ENCODE measurements around the gene ADM5.

Gene ADM5

GRCh38 chr19:49689133-49690078 is at the start of gene ADM5:
ADM5 (plus strand) TSS chr19:49689594; CDS start chr19:49689838, 244 bp downstream.
- in situ Hi-C loops (cut with HindIII; ENCODE audit: low sequenced_read_pairs), result no loop called here
- peak; percentile 51 for TF ChIP-seq CTCF (IDR thresholded peaks at IDR 0.05; ENCODE audit: low read depth, low read length, missing control alignments)
- peak within 1 kb of the TSS; percentile 45 for H3K4me3 ChIP-seq (ENCODE audit: low read depth, low read length)
- DNase-seq (ENCODE audit: low read depth), result no peak

GRCh38 chr19:49640113-49640898 is 49.1 kb upstream of the ADM5 start, which contains the start of gene RRAS:
RRAS (minus strand) TSS chr19:49640143; CDS start chr19:49640098, 45 bp downstream.
- H3K4me3 ChIP-seq (ENCODE audit: low read depth, low read length), result peak within 1 kb of the TSS; percentile 69
- no peak for TF ChIP-seq CTCF (IDR thresholded peaks at IDR 0.05; ENCODE audit: low read depth, low read length, missing control alignments)
- DNase-seq (ENCODE audit: low read depth), result peak; percentile 99
- in situ Hi-C loops (cut with HindIII; ENCODE audit: low sequenced_read_pairs), result loop anchor here (10.0 kb wide), 1 partner anchor 126 kb away; the partner anchor contains the start of gene FCGRT

- peak; percentile 99 for DNase-seq (ENCODE audit: low read depth)
- in situ Hi-C loops (cut with HindIII; ENCODE audit: low sequenced_read_pairs), result loop anchor here (10.0 kb wide), 1 partner anchor 127 kb away; the partner anchor contains the start of gene FCGRT
Observed at GRCh38 chr19:49641688-49642491, 47.5 kb upstream of the ADM5 start, which contains the start of gene SCAF1. SCAF1 (plus strand) TSS chr19:49642209; CDS start chr19:49645027, 2,818 bp downstream.

GRCh38 chr19:49642492-49643035 is 46.8 kb upstream of the ADM5 start:
- no peak for DNase-seq (ENCODE audit: low read depth)
- peak overlapping the region; percentile 100 for H3K4me3 ChIP-seq (ENCODE audit: low read depth, low read length)
- in situ Hi-C loops (cut with HindIII; ENCODE audit: low sequenced_read_pairs), result loop anchor here (10.0 kb wide), 1 partner anchor 128 kb away; the partner anchor contains the start of gene FCGRT
- TF ChIP-seq CTCF (IDR thresholded peaks at IDR 0.05; ENCODE audit: low read depth, low read length, missing control alignments), result no peak

More at GRCh38 chr19:49641688-49642491, 47.5 kb upstream of the ADM5 start, which contains the start of gene SCAF1:
- H3K4me3 ChIP-seq (ENCODE audit: low read depth, low read length), result peak within 1 kb of the TSS; percentile 100
- no peak for TF ChIP-seq CTCF (IDR thresholded peaks at IDR 0.05; ENCODE audit: low read depth, low read length, missing control alignments)

- peak overlapping the region; percentile 100 for H3K4me3 ChIP-seq (ENCODE audit: low read depth, low read length)
- in situ Hi-C loops (cut with HindIII; ENCODE audit: low sequenced_read_pairs), result loop anchor here (10.0 kb wide), 1 partner anchor 129 kb away; the partner anchor contains the start of gene FCGRT
- DNase-seq (ENCODE audit: low read depth), result no peak
Observed at GRCh38 chr19:49643466-49643865, 45.9 kb upstream of the ADM5 start.

More at GRCh38 chr19:49643466-49643865, 45.9 kb upstream of the ADM5 start:
- no peak for TF ChIP-seq CTCF (IDR thresholded peaks at IDR 0.05; ENCODE audit: low read depth, low read length, missing control alignments)
